CD14-positive monocyte (primary cell): ENCODE results near the gene PCDH1. TPM values are rescaled to one million over a fixed set of nuclear protein-coding genes. Genes with fewer than 3 reads are reported as not detected.

ENCODE experiments used
- DNase-seq, 3 donors: peaks; one replicate each; pipeline ENCODE4 v3.0.0-alpha.2; 2011 to 2022
- H2AFZ ChIP-seq: 2 replicates; pipeline ENCODE4 v1.6.0; 2012; ENCODE audit warnings: mild to moderate bottlenecking, low read depth, low read length, inconsistent platforms; ENCODE audit not compliant: insufficient read depth, poor library complexity, severe bottlenecking
- H3K27ac ChIP-seq, 2 donors: 1 replicate in 1 of 2; 2 replicates in 1 of 2; pipeline ENCODE4 v1.5.1; 2012 to 2013; ENCODE audit warnings: low read length in 2 of 2, control low read depth in 1 of 2, inconsistent platforms in 1 of 2, low read depth in 1 of 2, mild to moderate bottlenecking in 1 of 2
- H3K27me3 ChIP-seq, 2 donors: one replicate each; pipeline versions ENCODE4 v1.6.0 to v1.6.1; 2011 to 2013; ENCODE audit warnings: low read length in 2 of 2; ENCODE audit not compliant: control insufficient read depth in 2 of 2, insufficient read depth in 2 of 2
- H3K36me3 ChIP-seq, 2 donors: replicated peaks in 1 of 2; 1 replicate in 1 of 2; 2 replicates in 1 of 2; pipeline versions ENCODE4 v1.5.1 to v1.6.1; 2012 to 2013; ENCODE audit warnings: low read length in 2 of 2, control low read depth in 1 of 2, inconsistent platforms in 1 of 2, mild to moderate bottlenecking in 1 of 2; ENCODE audit not compliant: insufficient read depth in 2 of 2, control insufficient read depth in 1 of 2
- H3K4me1 ChIP-seq, 2 donors: 1 replicate in 1 of 2; 2 replicates in 1 of 2; pipeline versions ENCODE4 v1.5.1 to v1.6.1; 2012 to 2013; ENCODE audit warnings: low read length in 2 of 2, control low read depth in 1 of 2, inconsistent platforms in 1 of 2, mild to moderate bottlenecking in 1 of 2, moderate library complexity in 1 of 2; ENCODE audit not compliant: insufficient read depth in 2 of 2, control insufficient read depth in 1 of 2
- H3K4me2 ChIP-seq: replicated peaks from 2 replicates; pipeline ENCODE3; 2012; ENCODE audit warnings: low read length, moderate library complexity, mild to moderate bottlenecking; ENCODE audit not compliant: poor library complexity, severe bottlenecking; ENCODE audit errors: extremely low read depth
- H3K4me3 ChIP-seq, 3 experiments: fragments of 200-600 bp in 1 of 3; sonication (generic) in 1 of 3; replicated peaks in 1 of 3; 1 replicate in 2 of 3; 2 replicates in 1 of 3; pipeline ENCODE4 v1.5.1; 2011 to 2013; ENCODE audit warnings: low read length in 3 of 3, mild to moderate bottlenecking in 3 of 3, control low read depth in 2 of 3, low read depth in 2 of 3, inconsistent platforms in 1 of 3, moderate library complexity in 1 of 3
- H3K79me2 ChIP-seq: 2 replicates; pipeline ENCODE4 v1.6.0; 2012; ENCODE audit warnings: mild to moderate bottlenecking, control low read depth, inconsistent platforms, low read length, moderate library complexity; ENCODE audit not compliant: insufficient read depth
- H3K9ac ChIP-seq: 2 replicates; pipeline ENCODE4 v1.6.0; 2017; ENCODE audit warnings: low read length, mild to moderate bottlenecking; ENCODE audit not compliant: insufficient read depth, poor library complexity, severe bottlenecking
- H3K9me3 ChIP-seq, 2 donors: replicated peaks in 1 of 2; 1 replicate in 1 of 2; 2 replicates in 1 of 2; pipeline versions ENCODE4 v1.5.1 to v1.6.1; 2012 to 2013; ENCODE audit warnings: low read length in 2 of 2, control low read depth in 1 of 2; ENCODE audit not compliant: control insufficient read depth in 1 of 2, insufficient read depth in 1 of 2
- H4K20me1 ChIP-seq: 2 replicates; pipeline ENCODE4 v1.6.0; 2012; ENCODE audit warnings: mild to moderate bottlenecking, low read length, control low read depth, moderate library complexity; ENCODE audit not compliant: insufficient read depth
- H3K27ac Mint-ChIP-seq, 7 donors: one replicate each; pipeline ENCODE4 v1.8.0; 2020; ENCODE audit warnings: mild to moderate bottlenecking in 7 of 7, mixed read lengths in 7 of 7, moderate library complexity in 6 of 7, inconsistent platforms in 2 of 7
- H3K27me3 Mint-ChIP-seq, 3 donors: one replicate each; pipeline ENCODE4 v1.8.0; 2021 to 2022; ENCODE audit warnings: low read depth in 3 of 3, mild to moderate bottlenecking in 3 of 3, mixed read lengths in 3 of 3, moderate library complexity in 3 of 3, inconsistent platforms in 1 of 3
- H3K36me3 Mint-ChIP-seq, 2 donors: one replicate each; pipeline ENCODE4 v1.8.0; 2020; ENCODE audit warnings: mixed read lengths in 2 of 2, inconsistent platforms in 1 of 2, mild to moderate bottlenecking in 1 of 2
- H3K4me1 Mint-ChIP-seq: one replicate; pipeline ENCODE4 v1.8.0; 2020; ENCODE audit warnings: mild to moderate bottlenecking, mixed read lengths
- H3K4me3 Mint-ChIP-seq, 2 donors: one replicate each; pipeline ENCODE4 v1.8.0; 2020; ENCODE audit warnings: mild to moderate bottlenecking in 2 of 2, mixed read lengths in 2 of 2, moderate library complexity in 1 of 2
- H3K9me3 Mint-ChIP-seq, 7 donors: one replicate each; pipeline ENCODE4 v1.8.0; 2020 to 2022; ENCODE audit warnings: mixed read lengths in 7 of 7, mild to moderate bottlenecking in 6 of 7, moderate library complexity in 6 of 7, inconsistent platforms in 2 of 7
- CTCF ChIP-seq: fragments of 200-600 bp; IDR thresholded peaks from one replicate; pipeline ENCODE4 v1.8.0; 2022; ENCODE audit warnings: antibody characterized with exemption, mild to moderate bottlenecking
- WGBS: methylation state at CpG from one replicate; pipeline ENCODE4 v1.1.5; 2013; ENCODE audit warnings: missing lambda C conversion rate; ENCODE audit not compliant: insufficient coverage; 5-methylcytosine and 5-hydroxymethylcytosine counted together
- intact Hi-C, 2 donors: fragments of 100-400 bp; cut with micrococcal nuclease; formaldehyde crosslinking; loops; one replicate each; pipeline versions ENCODE4 v1.15.0 to v1.15.1; 2023
- polyA plus RNA-seq, 3 donors: library from polyadenylated mRNA; depleted of rRNA in 1 of 3; unstranded in 2 of 3; stranded (reverse) in 1 of 3; fragments of 300-500 nt in 2 of 3; fragments of >200 nt in 1 of 3; fragmentation: Illumina TruSeq in 2 of 3; gene quantifications; 1 replicate in 2 of 3; 2 replicates in 1 of 3; pipeline ENCODE4 v1.2.3, GENCODE V29; 2012 to 2021

The PCDH1 gene
- polyA plus RNA-seq, 3 donors: not detected

GRCh38 chr5:141914199-141914743 lies 36.1 kb upstream of the PCDH1 start:
- Histone ChIP-seq H2AFZ (peak overlapping the region; percentile 79), H3K9me3 (no peaks in the 10 kb centered on the region), H3K36me3 (no peaks in the 10 kb centered on the region), H3K27ac (no peak overlapping the region), H3K27me3 (peaks cover 9 to 17% of the 10 kb centered on the region in 2 donors), H3K9ac (peak overlapping the region; percentile 47), H4K20me1 (no peaks in the 10 kb centered on the region), H3K4me2 (peak overlapping the region; percentile 76), H3K79me2 (no peaks in the 10 kb centered on the region), H3K4me3 (peak overlapping the region; percentile 24 to 67 (median 34)), H3K4me1 (peaks cover 17 to 19% of the 10 kb centered on the region in 2 donors)
- H3K27ac Mint-ChIP-seq: peak overlapping the region in 1 of 7 donors; percentile 18
- WGBS: under 1% methylated on average over 33 of the region's 40 CpGs
- peak; percentile 69 to 80 (median 69) for DNase-seq
- TF ChIP-seq CTCF: no peak
- H3K4me1 Mint-ChIP-seq: peaks cover 23% of the 10 kb centered on the region
- H3K36me3 Mint-ChIP-seq: peaks cover 3% of the 10 kb centered on the region in 2 donors
- peak overlapping the region; percentile 63 to 83 for H3K4me3 Mint-ChIP-seq
- peaks cover 15 to 29% (median 19%) of the 10 kb centered on the region in 3 donors for H3K27me3 Mint-ChIP-seq
- H3K9me3 Mint-ChIP-seq: peaks cover 0 to 3% (median 0%) of the 10 kb centered on the region in 7 donors
- intact Hi-C loops: no loop called here

GRCh38 chr5:141913560-141914198 lies 35.5 kb upstream of the PCDH1 start:
- H3K27me3 Mint-ChIP-seq: peaks cover 15 to 30% (median 20%) of the 10 kb centered on the region in 3 donors
- intact Hi-C loops: no loop called here
- no peak for DNase-seq
- peaks cover 3% of the 10 kb centered on the region in 2 donors for H3K36me3 Mint-ChIP-seq
- Histone ChIP-seq H3K36me3 (no peaks in the 10 kb centered on the region), H3K4me3 (peak overlapping the region; percentile 24 to 67 (median 34)), H2AFZ (peak overlapping the region; percentile 79), H4K20me1 (no peaks in the 10 kb centered on the region), H3K4me1 (peaks cover 17 to 19% of the 10 kb centered on the region in 2 donors), H3K27me3 (peaks cover 9 to 17% of the 10 kb centered on the region in 2 donors), H3K9me3 (no peaks in the 10 kb centered on the region), H3K27ac (no peak overlapping the region), H3K9ac (peak overlapping the region; percentile 47), H3K4me2 (peak overlapping the region; percentile 76), H3K79me2 (no peaks in the 10 kb centered on the region)
- peak overlapping the region; percentile 63 to 83 for H3K4me3 Mint-ChIP-seq
- WGBS: 0% methylated on average over 7 of the region's 16 CpGs
- H3K9me3 Mint-ChIP-seq: peaks cover 0 to 4% (median 0%) of the 10 kb centered on the region in 7 donors
- TF ChIP-seq CTCF: no peak
- peak overlapping the region in 1 of 7 donors; percentile 46 for H3K27ac Mint-ChIP-seq
- peaks cover 23% of the 10 kb centered on the region for H3K4me1 Mint-ChIP-seq
